Hematopoietic multipotent progenitor cell treated with erythropoietin and hydrocortisone succinate and interleukin-3 and kit ligand, for 6 days (in vitro differentiated cells): ENCODE data around the gene VPS26B.
"Not testable (repeated sequence)": the region's sequence is repeated elsewhere in the genome, so short reads cannot be mapped to it uniquely, and the experiment has no call there.

ENCODE experiments used
- DNase-seq: peaks from one replicate; pipeline ENCODE4 v3.0.0-alpha.2; 2015

Gene VPS26B

DNA sequence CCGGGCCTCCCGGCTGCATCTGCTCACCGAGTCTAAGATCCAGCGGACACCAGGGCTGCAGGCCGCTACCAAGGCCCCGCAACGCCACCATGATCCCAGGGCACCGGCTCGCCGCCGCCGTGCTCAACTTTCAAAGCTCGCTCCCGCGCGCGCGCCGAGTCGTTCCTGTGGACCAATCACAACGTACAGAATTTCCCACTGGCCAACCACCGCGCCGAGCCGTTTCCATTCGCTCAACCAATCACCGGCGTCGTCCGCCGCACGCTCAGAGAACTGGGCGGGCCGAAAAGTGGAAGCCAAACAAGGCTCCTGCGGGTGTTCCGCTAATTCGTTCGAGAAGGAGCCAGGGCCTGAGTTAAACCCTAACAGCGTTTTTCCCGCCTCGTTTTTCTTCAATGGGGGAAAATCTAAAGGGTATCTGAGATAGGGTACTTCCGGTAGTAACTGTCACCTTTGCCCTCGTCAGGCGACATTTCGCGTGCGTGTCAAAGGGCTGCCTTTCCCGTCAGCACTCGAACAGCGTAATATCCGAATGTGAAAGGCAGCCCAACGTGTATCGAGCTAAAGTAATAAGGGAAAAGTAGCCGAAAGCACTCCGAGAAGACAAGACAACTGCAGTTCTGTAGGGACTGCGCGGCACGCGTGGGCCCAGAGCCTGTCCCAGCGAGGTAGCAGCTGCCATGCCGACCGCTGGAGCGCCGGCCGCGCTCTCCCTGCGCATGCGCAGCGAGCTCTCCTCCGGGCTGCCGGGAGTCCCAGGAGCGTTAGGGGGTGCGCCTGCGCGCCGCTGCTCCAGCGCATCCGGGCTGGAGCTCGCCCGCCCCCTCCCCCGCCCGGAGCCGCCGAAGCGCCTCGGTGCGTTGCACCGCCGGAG is at the start of gene VPS26B, which contains the start of gene NCAPD3:
TSS of gene VPS26B (plus strand) at position 836 of the 874 bp plus-strand sequence. CDS start 452 bp downstream, outside the sequence.
TSS of gene NCAPD3 (minus strand) at position 132 of the 874 bp plus-strand sequence. CDS start at position 91, 41 bp downstream.
- DNase-seq = peak; percentile 98

DNA sequence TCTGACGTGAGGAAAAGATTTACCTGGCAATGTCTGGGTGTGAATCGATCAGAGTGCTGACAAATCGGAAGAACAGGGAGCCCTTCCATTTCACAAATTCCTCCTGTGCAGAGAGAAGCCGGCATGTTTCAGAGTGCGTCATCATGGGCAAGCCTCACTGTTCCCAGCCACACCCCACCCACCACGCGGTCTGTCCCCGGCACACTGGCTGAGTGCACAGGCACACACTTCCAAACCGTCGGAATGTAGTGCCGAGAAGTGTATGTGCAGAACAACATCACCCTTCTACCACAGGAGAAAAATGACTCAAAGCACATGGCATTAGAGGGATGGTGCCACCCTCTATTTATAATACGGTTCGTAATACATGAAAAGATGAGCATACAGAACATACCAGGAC is 48.2 kb upstream of the VPS26B start:
- no peak for DNase-seq

DNA sequence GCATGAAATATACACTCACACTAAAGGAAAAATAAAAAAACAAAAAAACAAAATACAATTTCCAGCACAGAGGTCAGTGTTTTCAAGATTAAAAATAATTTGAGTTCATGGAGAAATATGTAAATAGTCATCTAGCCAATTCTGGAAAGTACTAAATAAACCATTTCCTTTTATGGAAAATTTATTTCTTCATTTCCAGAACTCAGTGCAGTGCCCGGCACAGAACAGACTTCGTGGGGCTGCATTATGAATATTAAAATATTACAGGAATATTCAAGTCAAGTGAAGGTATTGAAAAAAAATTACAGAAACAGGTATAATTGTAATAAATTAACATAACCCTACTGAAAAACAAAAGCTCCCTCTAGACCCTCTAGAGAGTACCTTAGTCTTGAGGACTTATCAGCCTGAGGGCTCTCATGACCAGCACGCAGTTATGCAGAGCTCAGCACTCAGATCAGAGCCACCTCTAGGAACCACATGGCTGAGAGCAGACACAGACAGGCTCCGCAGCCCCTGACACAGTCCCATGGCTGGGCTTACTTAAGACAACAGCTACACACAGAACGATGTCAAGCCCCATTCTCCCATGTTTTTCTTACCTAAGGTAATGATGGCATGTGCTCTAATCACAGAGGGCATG is 46.3 kb upstream of the VPS26B start:
- DNase-seq = no peak

DNA sequence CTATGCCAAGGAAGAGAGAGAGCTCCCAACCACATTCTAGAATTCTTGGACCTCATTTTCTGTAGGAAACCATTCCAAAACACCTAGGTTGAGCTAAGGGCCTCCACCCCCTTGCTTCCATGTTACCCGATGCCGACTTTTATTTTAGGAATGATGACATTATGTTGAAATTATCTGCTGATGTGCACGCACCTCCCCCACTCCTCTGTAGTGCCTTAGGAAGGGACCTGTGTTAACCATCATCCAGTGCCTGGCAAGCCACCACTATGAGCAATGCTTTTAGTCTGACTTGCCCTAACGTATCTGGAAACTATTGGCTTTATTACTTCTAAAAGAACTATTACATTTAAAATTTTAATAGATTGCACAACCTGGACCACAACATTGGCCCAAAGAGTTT is 42.8 kb upstream of the VPS26B start:
- DNase-seq = no peak

DNA sequence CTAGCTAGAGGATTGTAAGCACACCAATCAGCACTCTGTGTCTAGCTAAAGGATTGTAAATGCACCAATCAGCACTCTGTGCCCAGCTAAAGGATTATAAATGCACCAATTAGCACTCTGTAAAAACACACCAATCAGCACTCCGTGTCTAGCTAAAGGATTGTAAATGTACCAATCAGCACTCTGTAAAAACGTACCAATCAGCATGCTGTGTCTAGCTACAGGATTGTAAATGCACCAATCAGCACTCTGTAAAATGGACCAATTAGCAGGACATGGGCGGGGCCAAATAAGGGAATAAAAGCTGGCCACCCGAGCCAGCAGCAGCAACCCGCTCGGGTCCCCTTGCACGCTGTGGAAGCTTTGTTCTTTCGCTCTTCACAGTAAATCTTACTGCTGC is 36.4 kb upstream of the VPS26B start:
- DNase-seq = not testable (repeated sequence)

DNA sequence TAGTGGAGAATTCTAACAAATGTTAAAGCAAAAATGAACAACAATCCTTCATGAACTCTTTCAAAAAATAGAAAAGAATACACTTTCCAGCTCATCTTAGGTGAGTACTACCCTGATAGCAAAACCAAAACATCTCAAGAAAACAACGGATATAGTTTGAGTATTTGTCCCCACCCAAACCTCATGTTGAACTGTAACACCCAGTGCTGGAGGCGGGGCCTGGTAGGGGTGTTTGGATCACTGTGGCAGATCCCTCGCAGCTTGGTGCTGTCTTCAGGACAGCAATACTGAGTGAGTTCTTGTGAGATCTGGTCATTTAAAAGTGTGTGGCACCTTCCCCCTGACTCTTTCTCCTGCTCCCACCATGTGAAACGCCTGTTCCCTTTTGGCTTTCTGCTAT is 27.7 kb upstream of the VPS26B start:
- DNase-seq = peak; percentile 11

DNA sequence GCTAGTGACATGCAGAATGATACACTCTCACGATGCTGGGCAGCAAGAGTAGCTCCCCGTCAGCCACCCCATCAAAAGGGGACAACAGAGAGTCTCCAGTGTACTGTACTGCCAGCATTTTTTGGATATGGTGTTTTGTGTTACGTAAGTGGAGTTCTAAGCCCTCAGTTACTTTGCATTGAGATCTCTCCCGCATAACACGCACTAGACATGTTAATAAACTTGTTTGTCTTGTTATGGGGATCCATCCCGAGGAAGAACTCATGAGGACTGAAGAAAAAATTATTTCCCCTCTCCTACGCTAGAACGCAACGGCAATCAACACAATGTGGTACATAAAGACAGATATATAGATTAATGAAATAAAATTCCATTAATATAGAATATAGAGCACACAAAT is 24.9 kb upstream of the VPS26B start:
- no peak for DNase-seq

DNA sequence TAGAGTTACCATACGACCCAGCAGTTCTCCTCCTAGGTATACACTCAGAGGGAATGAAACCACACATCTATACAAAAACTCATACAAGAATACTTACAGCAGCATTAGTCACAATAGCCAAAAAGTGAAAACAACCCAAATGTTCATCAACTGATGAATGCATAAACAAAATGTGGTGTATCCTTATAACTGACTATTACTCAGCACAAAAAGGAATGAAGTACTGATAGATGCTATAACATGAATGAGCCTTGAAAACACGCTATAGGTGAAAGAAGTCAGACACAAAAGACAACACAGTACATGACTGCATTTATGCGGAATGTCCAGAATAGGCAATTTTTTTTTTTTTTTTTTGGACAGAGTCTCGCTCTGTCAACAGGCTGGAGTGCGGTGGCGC is 23.8 kb upstream of the VPS26B start:
- no peak for DNase-seq

DNA sequence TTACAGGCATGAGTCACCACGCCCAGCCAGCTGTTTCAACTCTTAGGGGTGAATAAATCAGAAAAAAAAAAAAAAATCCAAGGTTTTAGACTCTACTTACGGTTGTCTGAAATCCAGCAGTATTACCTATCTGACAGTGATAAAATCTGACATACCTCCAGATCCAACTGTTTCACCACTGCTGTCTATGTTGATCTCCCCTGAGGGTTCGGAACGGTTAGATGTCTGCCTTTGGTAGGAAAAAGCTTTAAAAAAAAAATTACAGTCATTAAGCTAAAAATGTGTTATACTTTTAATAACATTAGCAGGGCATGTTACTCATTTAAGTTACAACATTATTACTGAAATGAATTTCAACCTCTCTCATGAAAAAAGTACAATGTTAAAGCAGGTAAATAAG is 21.8 kb upstream of the VPS26B start:
- DNase-seq = no peak

DNA sequence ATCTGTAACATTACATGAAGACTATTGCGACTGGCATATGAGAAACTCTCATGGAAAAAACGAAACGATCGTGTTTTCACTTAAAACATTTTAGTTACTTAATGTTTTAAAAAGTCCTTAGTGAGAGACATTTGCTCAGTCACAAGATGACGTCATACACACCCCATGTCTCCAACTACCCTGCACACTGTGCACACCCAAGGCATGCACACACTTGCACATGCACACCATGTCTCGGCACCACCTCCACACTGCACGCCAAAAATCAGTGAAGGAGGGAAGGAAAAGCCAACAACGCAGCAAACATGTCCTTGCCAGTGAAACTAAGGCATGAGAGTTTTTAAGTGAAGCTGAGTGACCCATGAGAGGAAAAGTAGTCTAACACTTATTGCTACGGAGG is 18.7 kb upstream of the VPS26B start:
- no peak for DNase-seq

DNA sequence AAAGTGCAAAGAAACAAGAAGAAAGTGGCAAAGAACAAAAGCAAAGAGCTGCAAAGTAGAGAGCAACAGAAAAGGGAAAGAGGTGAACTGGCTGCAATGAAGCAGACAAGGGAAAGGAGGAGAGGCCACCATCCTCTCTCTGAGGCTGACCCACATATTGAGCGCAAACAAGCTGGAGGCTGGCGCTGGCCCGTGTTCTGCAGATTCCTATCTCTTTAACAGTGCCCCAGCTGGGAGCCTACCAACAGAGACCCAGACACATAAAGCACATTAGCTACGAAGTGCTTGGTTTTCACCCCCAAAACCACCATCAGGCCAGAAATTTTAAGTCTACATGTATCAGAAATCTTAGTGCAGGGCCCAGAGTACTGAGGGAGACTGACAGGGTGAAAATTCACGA is 18.3 kb upstream of the VPS26B start:
- no peak for DNase-seq

DNA sequence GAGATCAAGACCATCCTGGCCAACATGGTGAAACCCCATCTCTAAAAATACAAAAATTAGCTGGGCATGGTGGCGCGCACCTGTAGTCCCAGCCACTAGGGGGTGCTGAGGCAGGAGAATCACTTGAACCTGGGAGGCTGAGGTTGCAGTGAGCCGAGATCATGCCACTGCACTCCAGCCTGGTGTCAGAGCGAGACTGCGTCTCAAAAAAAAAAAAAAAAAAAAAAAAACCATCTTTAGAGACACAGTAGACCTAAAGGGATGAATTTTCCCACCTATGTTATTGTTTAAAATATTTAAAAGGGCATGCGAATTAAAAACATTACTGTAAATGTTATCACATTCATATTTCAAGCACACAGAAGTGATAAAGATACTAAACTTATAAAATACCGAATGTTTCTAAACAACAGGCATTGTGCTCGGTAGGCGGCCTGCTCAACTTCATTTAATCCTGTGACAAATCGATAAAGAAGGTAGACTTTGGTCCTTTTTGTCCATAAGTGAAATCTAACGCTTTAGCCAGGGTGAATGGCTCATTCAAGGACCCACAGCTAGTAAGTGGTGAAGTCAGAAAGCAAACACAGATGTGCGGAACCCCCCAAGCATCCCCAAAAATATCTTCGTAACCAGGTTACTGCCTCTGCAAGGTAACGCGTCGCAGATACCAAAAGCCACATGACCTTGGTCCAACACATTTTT is 16.8 kb upstream of the VPS26B start:
- peak; percentile 70 for DNase-seq

DNA sequence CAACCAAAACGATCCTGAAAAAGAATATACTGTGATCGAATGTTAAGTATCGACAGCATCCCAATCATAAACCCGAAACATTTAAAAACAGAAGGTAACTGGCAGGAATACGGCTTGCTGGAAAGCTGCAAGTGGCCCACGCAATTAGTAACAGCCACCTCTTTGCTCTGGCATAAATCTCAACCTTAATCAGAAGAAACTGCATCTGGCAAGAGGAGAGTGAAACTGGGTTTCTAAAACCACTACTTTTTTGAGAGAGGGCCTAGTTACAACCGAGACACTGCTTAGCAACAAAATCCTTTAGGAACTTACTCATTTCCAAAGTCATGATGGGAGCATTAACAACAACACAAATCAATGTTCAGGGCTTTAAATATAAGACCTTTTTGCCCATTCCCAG is 8.6 kb upstream of the VPS26B start:
- DNase-seq = no peak

DNA sequence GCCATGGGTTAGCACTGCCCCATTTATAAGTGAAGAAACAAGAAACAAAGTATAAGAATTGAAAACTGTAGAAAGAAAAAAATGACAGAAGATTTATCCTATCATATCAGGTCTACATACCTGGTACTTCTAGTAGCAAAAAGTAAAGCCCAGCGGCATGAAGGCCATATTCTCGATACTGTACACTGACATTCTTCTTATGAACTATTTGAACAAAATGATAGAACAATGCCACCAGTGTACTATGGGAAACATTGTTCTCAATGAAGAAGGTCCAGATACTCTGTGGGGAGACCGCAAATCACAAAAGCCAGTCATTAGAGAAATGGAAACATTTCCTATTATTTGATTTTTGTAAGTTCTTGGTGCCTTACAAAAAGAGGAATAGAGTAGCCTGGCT is 7.7 kb upstream of the VPS26B start:
- no peak for DNase-seq

DNA sequence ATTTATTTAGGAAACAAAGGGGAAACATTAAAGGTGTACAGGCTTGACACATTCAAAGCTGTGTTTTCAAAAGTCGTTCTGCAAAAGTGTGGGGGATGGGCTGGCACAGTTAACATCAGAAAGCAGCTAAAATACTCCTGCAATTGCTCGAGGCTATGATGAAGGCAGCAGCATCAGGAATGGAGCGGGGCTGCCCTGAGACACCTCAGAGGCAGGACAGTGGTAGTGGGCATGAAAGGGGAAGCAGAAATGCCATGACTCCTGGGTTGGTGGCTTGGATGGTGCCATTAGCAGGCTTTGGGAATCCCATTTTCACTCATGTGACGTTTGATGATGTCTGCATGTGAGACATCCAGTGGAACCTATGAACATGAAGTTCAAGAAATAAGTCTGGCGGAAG is 1.4 kb upstream of the VPS26B start:
- peak; percentile 48 for DNase-seq

DNA sequence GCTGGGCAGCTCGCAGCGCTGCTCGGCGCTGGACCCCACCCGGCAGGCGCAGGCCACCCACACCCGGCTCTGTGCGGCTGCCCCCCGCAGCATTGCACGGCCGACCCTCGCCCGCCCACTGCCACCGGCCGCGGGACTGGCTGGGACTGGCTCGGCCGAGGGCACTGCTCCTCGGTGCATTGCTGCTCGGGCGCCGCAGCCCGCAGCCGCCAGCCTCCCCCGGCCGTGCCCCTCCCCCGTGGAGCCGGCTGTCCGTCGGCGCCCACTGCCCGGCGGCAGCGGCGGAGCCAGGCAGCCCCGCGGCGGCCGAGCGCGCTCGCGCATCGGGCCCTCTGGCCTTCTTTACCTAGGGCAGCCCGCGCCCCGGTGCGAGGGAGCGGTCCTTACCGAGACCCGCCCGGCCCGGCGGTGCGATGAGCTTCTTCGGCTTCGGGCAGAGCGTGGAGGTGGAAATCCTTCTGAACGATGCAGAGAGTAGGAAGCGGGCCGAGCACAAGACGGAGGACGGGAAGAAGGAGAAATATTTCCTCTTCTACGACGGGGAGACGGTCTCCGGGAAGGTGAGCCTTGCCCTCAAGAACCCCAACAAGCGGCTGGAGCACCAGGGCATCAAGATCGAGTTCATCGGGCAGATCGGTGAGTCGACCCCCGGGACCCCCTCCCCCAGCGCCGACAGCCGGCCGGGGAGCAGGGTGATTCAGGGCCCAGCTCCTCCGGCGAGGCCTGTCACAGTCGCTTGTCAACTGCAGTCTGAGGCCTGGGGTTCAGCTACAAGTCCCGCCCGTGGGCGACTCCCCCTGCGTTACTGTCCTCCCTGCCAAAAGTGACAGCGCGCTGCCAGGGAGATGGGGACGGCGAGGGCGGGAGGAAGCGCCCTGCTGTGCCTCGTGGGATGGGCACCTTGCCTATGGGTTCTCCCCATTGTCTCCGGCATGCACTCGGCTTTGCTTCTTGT is 516 bp downstream of the VPS26B start:
- DNase-seq = peak; percentile 90

DNA sequence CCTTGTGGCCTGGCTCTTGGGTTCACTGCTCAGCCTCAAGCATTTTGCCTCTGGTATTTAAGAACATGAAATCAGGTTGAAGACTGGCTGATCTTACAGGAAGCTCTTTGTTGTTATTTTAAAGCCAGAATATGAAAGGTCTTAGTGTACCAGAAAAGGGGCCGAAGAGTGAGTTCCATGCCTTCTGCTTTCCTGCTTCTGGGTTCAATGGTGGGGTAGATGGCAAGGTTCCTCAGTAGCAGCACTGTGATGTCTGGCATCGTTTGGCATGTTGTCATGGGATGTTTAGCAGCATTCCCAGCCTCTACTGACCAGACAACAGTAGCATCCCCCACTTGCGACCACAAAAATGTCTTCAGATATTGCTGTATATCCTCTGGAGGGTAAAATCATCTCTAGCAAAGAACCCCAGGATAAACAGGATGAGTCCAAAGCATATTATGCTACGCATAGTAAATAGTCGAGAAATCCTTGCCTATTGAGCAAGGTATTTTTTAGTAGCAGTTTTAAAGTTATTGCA is 2.4 kb downstream of the VPS26B start:
- DNase-seq = no peak

DNA sequence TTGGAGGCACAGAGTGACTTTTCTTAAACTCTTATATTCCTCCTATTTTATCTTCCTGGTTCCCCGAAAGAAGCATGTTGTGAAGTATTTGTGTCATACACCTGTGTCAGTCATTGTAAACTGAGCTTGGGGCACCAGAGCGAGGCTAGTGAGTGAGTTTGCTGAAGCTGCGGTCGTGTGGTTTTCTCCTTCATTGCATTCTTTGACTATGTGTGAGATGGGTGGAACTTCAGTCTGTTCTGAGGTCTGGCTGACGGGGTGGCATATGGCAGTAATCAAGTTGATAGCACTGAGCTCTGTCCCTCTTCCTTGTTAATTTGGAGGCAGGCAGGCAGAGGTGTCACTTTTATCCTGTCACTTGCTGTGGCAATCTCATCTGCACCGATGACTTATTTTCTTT is 4.2 kb downstream of the VPS26B start:
- no peak for DNase-seq

DNA sequence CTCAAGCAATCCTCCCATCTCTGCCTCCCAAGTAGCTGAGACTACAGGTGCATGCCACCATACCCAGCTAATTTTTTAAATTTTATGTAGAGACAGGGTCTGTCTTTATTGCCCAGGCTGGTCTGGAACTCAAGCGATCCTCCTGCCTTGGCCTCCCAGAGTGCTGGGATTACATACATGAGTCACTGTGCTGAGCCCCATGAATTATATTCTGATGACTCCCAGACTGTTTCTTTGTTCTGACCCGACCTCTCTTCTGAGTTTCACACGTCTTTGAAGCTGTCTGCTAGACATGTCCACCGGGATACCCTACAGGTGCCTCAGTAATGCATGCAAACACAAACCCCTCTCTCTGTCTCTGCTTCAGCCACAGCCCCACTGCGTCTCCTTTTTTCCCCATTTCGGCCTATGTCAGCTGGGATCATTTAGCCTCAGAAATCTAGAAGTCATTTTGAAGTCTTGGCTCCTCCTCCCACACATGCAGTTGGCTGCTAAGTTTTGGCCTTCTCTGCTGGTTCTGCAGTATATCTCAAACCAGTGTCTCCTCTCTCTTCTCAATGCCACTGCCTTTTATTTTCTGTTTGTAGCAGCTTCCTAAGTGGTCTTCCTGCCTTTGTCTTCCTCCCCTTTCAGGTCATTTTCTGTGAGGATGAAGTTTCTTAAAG is 4.8 kb downstream of the VPS26B start:
- no peak for DNase-seq

DNA sequence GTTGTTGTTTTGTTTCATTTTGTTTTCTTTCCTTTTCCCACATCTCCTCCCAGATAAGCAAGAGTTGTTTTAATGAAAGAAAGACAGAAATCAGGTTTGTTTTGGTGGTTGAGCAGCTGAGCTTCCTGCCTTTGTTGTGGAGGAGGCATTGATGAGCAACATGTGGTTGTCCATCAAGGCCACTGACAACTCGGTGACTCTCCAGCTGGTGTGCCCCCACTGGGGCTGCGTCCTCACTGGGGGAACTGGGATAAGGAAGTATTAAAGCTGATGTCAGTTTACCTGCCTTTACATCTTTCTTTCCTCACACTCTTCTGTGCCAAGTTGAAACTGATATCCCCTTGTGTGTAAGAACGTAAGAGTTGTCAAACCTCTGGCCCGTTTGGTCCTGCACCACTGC is 5.9 kb downstream of the VPS26B start:
- no peak for DNase-seq

DNA sequence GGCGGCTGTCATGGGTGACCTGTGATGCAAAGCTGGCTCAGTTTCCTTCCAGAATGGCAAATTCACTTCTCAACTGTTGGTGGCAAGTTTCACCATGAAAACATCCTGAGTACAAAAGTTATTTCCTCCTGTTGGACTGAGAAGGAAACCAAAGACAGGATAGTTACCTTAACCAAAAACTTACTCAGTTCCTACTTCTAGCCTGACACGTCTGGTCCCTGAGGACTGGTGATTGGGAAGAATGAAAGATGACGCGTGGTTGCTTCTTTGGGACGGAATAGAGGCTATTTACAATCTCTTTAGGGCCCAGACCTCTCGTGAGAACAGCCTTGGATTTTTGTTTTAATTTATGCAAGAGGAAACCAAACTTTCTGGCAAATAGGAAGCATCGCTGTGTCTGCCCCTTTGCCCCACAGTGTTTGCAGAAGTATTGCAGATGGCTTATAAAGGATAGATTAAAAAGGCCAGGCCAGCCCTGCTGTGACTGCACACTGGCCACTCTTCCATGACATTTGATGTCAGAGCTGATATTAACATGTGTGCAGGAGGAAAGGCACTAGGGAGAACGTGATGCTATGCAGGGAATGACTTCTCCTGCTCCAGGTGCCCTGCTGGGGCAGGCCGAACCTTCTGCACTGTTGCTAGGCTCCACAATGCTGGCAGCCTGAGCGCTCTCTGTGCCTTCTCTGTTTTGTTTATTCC is 7.6 kb downstream of the VPS26B start:
- DNase-seq = no peak
